ENCODE data around the gene ANKS6.

GRCh38 chr9:98797491-98797890, 1.1 kb upstream of the ANKS6 start:
- TF ChIP-seq EP300 (IDR thresholded peaks at IDR 0.05): no peak
- TF ChIP-seq POLR2A (IDR thresholded peaks at IDR 0.05): no peak
- TF ChIP-seq POLR2AphosphoS5 (IDR thresholded peaks at IDR 0.05): no peak

Data from stomach (tissue), 4 donors.